GM21447 (cell line): Measurements from ENCODE around the gene RNF112.

Experiments
- ATAC-seq: cut with Tn5 transposase; IDR thresholded peaks from one replicate; pipeline ENCODE4 v1.9.1; 2021; ENCODE audit not compliant: unreplicated experiment

Gene RNF112

DNA sequence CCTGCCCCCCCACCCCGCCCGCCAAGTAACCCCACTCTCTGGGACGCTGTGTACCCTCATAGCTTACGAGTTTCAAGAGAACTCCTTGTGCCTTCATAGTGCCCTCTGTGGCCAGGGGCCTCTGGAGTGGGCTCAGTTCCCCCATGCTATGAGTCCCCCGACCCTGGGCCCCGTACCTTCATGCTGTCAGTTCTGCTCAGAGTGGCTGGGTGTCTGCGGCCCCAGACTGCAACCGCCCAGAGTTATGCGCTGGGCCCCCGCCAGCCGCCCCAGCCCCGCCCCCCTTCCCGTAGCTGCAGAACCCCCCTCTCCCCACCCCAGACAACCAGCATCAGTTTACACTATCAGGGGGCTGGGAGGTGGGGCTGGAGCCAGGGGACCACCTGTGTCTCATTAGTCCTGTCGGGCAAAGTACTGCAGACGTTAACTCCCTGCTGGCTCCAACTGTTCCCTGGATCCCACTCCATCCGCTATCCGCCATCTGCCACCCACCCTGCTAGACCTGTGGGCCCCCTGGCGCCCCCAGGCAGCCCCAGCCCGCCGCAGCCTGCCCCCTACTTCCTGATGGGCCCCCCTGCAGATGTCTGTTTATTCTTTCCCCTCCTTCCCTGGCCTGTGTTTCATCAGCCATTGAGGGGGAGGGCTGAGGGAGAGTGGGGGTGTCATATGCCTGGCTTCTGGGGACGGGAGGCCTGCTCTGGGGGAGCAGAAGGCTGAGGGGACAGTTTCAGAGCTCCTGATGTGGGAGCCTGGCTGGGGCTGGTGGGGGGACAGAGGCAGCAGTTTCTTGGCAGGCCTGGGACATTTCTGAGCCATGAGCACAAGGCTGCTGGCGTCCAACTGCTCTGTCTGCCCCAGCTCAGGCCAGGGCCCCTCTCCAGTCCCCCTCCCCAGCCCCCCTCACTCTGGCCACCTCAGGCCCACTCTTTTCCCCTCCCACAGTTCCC, 23.8 kb upstream of the RNF112 start, which contains the start of gene MFAP4:
Gene MFAP4, minus strand, starts transcription at position 217 of the 947 bp plus-strand sequence. Its CDS starts 35 bp downstream, at position 182.
- ATAC-seq, result no peak

DNA sequence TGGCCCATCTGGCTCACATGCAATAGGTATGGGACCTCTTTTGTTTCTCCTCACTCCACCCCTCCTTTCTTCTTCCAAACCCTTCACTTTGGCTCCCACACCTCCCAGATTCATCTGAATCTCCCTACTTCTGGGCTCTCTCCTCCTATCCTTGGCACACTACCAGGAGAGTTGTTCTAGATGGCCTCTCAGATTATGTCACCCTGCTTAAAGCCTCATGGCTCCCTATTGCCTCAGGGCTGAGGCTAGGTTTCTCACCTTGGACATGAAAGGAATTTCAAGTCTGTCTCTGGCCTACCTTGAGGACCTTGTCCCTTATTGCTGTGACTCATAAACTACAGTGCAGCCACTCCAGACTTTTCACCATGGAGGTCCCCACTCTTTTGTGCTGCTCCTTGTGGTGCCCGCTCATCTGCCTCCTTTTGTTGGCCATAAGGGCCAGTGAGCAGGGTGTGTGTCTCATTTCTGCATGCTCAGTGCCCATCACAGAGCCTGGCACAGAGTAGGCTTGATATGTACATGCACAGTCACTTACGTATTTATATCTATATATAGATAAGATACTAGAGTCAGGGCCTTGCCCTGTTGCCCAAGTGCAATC, 23.0 kb upstream of the RNF112 start:
- no peak for ATAC-seq

- ATAC-seq, result no peak
Measured at GRCh38 chr17:19388791-19389785, 21.9 kb upstream of the RNF112 start.

- no peak for ATAC-seq
Measured at GRCh38 chr17:19390951-19391350, 20.1 kb upstream of the RNF112 start.

DNA sequence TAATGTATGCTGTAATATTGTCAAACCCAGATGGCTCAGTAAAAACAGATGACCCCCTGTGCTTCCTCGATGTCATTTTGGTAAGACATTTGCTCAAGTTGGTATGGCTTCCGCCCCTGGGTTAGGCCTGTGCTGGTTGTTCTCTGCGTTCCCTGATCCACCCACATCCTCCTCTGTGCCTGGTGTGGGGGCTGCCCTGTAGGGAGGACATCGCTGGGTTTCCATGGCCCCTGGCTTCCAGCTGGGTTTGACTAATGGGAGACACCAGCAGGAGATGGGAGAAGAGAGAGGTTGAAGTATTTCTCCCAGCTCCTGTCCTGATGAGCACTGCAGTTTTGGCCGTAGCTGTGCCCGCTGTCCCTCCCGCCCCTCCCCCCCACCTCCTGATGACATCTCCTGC, 19.6 kb upstream of the RNF112 start:
- no peak for ATAC-seq

DNA sequence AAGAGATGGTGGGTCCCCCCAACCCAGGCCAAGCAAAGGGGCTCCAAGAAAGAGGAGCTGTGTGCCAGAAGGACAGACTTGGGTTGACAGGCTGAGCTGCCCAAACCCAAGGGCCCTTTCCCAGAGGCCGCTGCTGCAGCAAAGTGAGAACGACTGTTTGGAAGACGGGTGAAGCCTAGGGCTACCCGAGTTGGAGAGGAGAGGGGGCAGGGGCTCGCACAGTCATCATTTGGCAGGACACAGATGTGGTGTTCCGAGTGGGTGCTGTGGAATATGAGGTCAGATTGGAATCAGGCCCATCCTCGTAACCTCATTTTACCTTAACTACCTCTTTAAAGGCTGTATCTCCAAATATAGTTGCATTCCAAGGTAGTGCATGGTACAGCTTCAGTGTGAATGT, 18.7 kb upstream of the RNF112 start:
- ATAC-seq, result no peak

GRCh38 chr17:19397556-19398041, 13.4 kb upstream of the RNF112 start:
- ATAC-seq, result no peak

GRCh38 chr17:19398301-19399181, 12.5 kb upstream of the RNF112 start:
- ATAC-seq, result no peak

- ATAC-seq, result no peak
Measured at GRCh38 chr17:19399750-19400450, 11.1 kb upstream of the RNF112 start.

- ATAC-seq, result no peak
Measured at GRCh38 chr17:19401321-19402010, 9.6 kb upstream of the RNF112 start.

DNA sequence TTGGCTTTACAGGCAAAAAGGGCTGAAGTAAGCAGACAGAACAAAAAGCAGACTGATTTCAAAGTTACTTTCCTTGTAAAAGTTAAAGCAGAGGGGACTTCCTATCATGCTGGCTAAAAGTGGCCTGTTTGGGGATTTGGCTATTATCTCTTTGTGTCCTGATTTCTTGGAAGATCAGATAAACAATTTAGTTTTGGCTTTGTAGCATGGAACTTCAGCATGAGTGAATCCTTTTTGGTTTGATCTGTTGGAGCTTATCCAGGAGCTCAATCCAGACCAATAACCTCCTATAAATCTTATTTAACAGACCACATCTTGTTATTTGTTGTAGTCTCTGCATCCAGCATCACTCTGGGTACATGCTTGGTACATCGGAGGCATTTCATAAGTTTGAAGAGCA, 8.9 kb upstream of the RNF112 start:
- ATAC-seq, result no peak

- no peak for ATAC-seq
Measured at GRCh38 chr17:19403021-19403420, 8.0 kb upstream of the RNF112 start.

GRCh38 chr17:19404264-19404663, 6.8 kb upstream of the RNF112 start:
- ATAC-seq, result no peak

GRCh38 chr17:19405114-19405513, 5.9 kb upstream of the RNF112 start:
- no peak for ATAC-seq

- no peak for ATAC-seq
Measured at GRCh38 chr17:19407601-19408345, 3.3 kb upstream of the RNF112 start.

DNA sequence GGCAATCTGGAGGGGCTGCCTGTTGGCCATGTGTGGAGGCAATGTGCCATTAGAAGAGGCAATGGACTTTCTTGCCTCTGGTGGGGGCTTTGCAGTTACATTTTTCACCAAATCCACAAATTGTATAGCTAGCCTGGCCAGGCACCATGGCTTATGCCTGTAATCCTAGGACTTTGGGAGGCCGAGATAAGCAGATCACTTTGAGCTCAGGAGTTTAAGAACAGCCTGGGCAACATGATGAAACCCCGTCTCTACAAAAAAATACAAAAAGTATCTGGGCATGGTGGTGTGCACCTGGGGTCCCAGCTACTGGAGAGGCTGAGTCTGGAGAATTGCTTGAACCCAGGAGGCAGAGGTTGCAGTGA, 2.7 kb upstream of the RNF112 start:
- ATAC-seq, result no peak

DNA sequence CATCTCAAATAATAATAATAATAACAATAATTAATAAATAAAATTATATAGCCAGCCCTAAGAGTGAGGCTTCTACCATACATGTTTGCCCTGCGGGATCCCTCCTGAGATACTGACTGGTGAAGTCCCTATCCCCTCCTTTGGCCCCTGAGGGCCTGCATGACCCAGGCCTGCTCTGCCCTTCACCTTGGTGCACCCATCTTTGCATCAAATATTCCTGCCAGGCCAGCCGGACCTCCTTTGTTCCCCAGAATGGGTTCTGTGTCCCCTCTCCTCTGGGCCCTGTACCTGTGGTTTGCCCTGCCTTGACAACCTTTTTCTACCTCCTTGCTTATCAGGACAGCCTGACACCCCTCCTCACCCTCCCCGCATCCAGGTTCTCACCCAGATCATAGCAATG, 2.0 kb upstream of the RNF112 start:
- no peak for ATAC-seq

DNA sequence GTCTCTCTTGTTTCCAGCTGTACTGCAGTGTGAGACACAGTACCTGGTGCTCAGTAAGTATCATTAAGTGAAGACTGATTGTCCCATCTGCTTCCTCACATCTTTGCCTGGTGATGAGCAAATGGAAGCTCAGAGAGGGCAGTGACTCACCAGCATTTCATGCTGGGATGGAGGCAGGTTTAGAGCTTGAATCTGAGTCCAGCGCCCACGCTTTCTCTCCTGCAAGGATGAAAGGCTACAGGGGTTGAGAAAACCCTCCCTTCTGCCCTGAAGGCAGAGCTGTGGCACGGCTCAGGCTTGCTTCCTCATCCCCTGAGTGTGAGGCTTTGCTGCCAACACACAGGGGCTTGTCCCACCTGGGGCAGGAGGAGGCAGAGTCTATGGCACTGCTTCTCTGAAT, 1.5 kb upstream of the RNF112 start:
- no peak for ATAC-seq
